Measurements from ENCODE around the gene KCNQ1. TPM values are rescaled to one million over a fixed set of nuclear protein-coding genes. Genes with fewer than 3 reads are reported as not detected.

Gene KCNQ1
- total RNA-seq, 1 donor from 2014 or later = 1.6 TPM

DNA sequence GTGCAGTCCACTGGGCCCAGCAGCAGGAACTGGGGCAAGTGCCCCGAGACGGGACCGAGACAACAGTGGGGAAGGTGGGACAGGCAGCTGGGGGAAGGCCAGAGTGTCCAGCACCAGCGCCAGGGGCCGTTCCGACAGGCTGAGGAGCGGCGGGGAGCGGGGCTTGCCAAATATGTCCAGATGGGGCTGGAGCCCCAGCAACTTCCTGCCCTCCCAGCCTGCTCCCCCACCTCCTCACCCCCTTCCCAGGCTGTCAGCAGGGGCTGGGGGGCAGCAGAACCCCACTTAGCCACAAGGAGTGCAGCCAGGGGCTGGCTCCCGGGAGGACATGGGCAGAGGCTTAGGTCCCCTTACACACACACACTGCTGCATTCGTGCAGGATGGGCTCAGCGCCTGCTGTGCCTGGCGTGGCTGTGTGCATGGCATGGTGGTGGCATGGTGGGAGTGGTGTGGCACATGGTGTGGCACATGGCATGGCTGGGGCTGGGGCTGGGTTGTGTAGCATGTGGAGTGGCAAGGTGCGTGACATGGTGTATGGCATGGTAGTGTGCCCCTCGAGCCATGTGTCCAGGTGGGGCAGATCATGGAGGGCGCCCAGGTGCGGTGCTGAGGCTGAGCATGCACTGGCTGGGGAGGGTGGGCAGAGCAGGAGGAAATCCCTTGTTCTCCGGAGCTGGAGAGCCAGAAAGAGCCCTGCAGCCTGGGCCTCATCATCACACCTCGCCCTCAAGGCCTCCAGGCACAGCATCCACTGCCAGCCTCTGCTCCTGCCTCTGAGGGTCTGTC lies 389.1 kb downstream of the KCNQ1 start:
- TF ChIP-seq, protein P1, sequence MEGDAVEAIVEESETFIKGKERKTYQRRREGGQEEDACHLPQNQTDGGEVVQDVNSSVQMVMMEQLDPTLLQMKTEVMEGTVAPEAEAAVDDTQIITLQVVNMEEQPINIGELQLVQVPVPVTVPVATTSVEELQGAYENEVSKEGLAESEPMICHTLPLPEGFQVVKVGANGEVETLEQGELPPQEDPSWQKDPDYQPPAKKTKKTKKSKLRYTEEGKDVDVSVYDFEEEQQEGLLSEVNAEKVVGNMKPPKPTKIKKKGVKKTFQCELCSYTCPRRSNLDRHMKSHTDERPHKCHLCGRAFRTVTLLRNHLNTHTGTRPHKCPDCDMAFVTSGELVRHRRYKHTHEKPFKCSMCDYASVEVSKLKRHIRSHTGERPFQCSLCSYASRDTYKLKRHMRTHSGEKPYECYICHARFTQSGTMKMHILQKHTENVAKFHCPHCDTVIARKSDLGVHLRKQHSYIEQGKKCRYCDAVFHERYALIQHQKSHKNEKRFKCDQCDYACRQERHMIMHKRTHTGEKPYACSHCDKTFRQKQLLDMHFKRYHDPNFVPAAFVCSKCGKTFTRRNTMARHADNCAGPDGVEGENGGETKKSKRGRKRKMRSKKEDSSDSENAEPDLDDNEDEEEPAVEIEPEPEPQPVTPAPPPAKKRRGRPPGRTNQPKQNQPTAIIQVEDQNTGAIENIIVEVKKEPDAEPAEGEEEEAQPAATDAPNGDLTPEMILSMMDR (IDR thresholded peaks at IDR 0.05; ENCODE audit: insufficient read depth, low read length, severe bottlenecking) = no peak
- no peaks in the 10 kb centered on the region for H3K36me3 ChIP-seq (ENCODE audit: control insufficient read depth, insufficient read depth, low read length)
- FAIRE-seq = no peak
- DNase-seq (ENCODE audit: low read depth) = no peak
- no peak overlapping the region for H3K4me3 ChIP-seq (ENCODE audit: low read depth, low read length)
- H3K27me3 ChIP-seq (ENCODE audit: control insufficient read depth, insufficient read depth, low read length) = peaks cover 3% of the 10 kb centered on the region

DNA sequence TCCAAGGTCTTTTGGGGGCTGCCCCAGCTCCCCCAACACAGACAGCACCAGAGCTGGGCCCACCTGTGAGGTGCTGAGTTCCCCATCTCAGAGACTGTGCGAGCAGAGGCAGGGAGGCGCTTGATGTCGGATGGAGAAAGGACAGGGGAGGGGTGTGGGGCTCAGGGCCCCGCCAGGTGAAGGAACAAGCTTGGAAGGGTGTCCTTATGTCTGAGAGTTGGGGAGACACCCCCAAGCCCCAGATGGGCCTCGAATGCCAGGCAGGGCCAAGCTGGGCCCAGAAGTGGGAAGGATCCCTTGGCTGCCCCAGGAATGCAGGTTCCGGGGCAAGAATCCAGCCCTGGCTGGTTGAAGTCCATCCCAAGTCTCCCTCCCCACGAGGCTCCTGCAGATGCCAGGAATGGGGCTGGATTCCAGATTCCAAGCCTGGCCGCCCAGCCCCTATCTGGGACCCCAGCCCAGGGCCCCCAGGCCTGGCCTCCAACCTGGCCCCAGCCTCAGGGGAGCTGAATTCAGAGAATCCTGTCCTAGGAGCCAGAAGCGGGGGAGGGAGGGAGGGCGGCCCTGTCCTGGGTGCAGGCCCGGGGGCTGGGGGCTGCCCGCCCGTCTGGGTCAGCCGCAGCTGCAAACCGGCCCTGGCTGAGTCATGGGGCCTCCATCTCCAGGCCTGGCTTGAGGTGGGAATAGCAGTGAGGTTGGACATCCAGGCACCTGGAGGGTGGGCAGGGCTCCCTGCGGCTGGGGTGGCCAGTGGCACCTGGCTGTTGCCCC lies 389.9 kb downstream of the KCNQ1 start:
- DNase-seq (ENCODE audit: low read depth) (no peak), FAIRE-seq (no peak)
- H3K36me3 ChIP-seq (ENCODE audit: control insufficient read depth, insufficient read depth, low read length) = no peaks in the 10 kb centered on the region
- TF ChIP-seq, protein P1 (IDR thresholded peaks at IDR 0.05; ENCODE audit: insufficient read depth, low read length, severe bottlenecking) = no peak
- H3K4me3 ChIP-seq (ENCODE audit: low read depth, low read length) = no peak overlapping the region
- H3K27me3 ChIP-seq (ENCODE audit: control insufficient read depth, insufficient read depth, low read length) = peaks cover 3% of the 10 kb centered on the region

DNA sequence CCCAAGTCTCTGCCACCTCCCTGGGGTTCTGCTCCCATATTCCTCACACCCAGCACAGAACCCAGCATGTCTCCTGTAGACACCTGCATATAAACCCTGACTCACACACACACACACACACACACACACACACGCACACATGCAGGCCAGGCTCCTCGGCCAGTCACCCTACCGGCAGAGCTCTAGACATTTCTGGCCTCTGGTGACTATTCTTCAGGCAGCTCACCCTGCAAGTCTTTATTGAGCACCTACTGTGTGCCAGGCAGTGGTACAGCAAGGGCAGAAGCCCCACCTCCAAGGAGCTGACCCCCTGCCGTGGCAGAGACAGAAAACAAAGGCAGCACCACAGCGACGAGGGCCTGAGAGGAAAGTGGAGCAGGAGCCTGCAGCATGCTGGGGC lies 390.5 kb downstream of the KCNQ1 start:
- TF ChIP-seq, protein P1 (IDR thresholded peaks at IDR 0.05; ENCODE audit: insufficient read depth, low read length, severe bottlenecking) = no peak
- H3K27me3 ChIP-seq (ENCODE audit: control insufficient read depth, insufficient read depth, low read length) = peaks cover 3% of the 10 kb centered on the region
- no peak overlapping the region for H3K4me3 ChIP-seq (ENCODE audit: low read depth, low read length)
- no peaks in the 10 kb centered on the region for H3K36me3 ChIP-seq (ENCODE audit: control insufficient read depth, insufficient read depth, low read length)
- no peak for FAIRE-seq
- DNase-seq (ENCODE audit: low read depth) = peak; percentile 14

GRCh38 chr11:2835751-2836150 lies 390.9 kb downstream of the KCNQ1 start:
- DNase-seq (ENCODE audit: low read depth) (no peak), FAIRE-seq (no peak)
- H3K27me3 ChIP-seq (ENCODE audit: control insufficient read depth, insufficient read depth, low read length) = peaks cover 3% of the 10 kb centered on the region
- TF ChIP-seq, protein P1 (IDR thresholded peaks at IDR 0.05; ENCODE audit: insufficient read depth, low read length, severe bottlenecking) = no peak
- H3K36me3 ChIP-seq (ENCODE audit: control insufficient read depth, insufficient read depth, low read length) = no peaks in the 10 kb centered on the region
- H3K4me3 ChIP-seq (ENCODE audit: low read depth, low read length) = no peak overlapping the region

DNA sequence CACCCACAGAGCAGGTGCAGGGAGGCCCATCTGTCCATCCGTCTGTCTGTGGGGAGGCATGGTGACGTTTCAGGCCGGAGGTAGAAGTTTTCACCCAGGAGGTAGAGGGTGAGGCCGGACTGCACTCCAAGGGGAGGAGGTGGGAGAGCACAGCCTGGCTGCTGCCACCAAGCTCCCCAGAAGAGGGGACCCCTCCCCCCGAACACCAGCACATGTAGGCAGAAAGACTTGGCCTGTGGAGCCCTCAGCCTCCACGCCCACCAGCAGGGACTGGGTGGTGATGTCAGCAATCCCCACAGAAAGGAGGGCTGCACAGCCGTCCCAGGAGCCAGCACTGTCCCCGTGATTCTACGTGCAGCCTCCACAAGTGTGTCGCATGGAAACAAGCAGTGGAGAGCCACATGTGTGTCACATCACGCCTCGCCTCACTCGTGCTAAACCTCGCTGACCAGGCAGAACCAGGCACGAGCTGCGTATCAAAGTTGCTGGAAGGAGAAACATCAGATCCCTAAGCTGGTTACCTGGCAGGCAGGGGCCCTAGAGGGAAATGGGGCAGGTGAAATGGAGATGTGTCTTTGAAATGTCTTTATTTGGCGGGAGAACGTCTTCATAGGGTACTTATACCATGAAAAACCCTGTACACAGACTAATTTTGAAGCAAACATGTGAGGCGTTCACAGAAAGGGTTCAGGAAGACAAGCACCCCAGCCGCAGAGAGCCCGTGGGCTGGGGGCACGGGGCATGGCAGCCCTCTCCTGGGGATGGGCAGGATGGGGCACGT lies 391.7 kb downstream of the KCNQ1 start:
- H3K4me3 ChIP-seq (ENCODE audit: low read depth, low read length) = no peak overlapping the region
- no peaks in the 10 kb centered on the region for H3K36me3 ChIP-seq (ENCODE audit: control insufficient read depth, insufficient read depth, low read length)
- DNase-seq (ENCODE audit: low read depth) = no peak
- FAIRE-seq = no peak
- H3K27me3 ChIP-seq (ENCODE audit: control insufficient read depth, insufficient read depth, low read length) = peaks cover 3% of the 10 kb centered on the region
- TF ChIP-seq, protein P1 (IDR thresholded peaks at IDR 0.05; ENCODE audit: insufficient read depth, low read length, severe bottlenecking) = no peak

Measured in bronchial epithelial cell (primary cell).